T-helper 2 cell treated with Interferon-gamma antibody and Interleukin-4, amounts not matched to agents 5 μg/mL and 100 μg/mL, for 36 hours (primary cell): ENCODE data around the gene IL7R.

Experiments used
- DNase-seq: peaks from one replicate; pipeline ENCODE4 v3.0.0; 2021; ENCODE audit warnings: low spot score
- H3K27ac Mint-ChIP-seq: one replicate; pipeline ENCODE4 v1.8.0; 2021; ENCODE audit warnings: mild to moderate bottlenecking, mixed read lengths
- H3K27me3 Mint-ChIP-seq: one replicate; pipeline ENCODE4 v1.8.0; 2021; ENCODE audit warnings: low read depth, mixed read lengths
- H3K36me3 Mint-ChIP-seq: one replicate; pipeline ENCODE4 v1.8.0; 2021; ENCODE audit warnings: low read depth, mixed read lengths
- H3K4me1 Mint-ChIP-seq: one replicate; pipeline ENCODE4 v1.8.0; 2021; ENCODE audit warnings: low read depth, mixed read lengths
- H3K4me3 Mint-ChIP-seq: one replicate; pipeline ENCODE4 v1.8.0; 2022; ENCODE audit warnings: mild to moderate bottlenecking, moderate library complexity, mixed read lengths
- H3K9me3 Mint-ChIP-seq: one replicate; pipeline ENCODE4 v1.8.0; 2021; ENCODE audit warnings: mixed read lengths

IL7R gene

GRCh38 chr5:35922468-35922867 lies 65.8 kb downstream of the IL7R start:
- peaks cover 4% of the 10 kb centered on the region for H3K27me3 Mint-ChIP-seq
- H3K27ac Mint-ChIP-seq: no peak overlapping the region
- H3K9me3 Mint-ChIP-seq: peaks cover 20% of the 10 kb centered on the region
- no peak overlapping the region for H3K4me3 Mint-ChIP-seq
- peaks cover 16% of the 10 kb centered on the region for H3K36me3 Mint-ChIP-seq
- no peak for DNase-seq
- peaks cover 43% of the 10 kb centered on the region for H3K4me1 Mint-ChIP-seq

GRCh38 chr5:35924122-35924949 lies 67.6 kb downstream of the IL7R start:
- no peak for DNase-seq
- H3K36me3 Mint-ChIP-seq: peaks cover 7% of the 10 kb centered on the region
- H3K4me1 Mint-ChIP-seq: peaks cover 33% of the 10 kb centered on the region
- peak overlapping the region; percentile 38 for H3K27ac Mint-ChIP-seq
- peaks cover 9% of the 10 kb centered on the region for H3K9me3 Mint-ChIP-seq
- H3K4me3 Mint-ChIP-seq: peak overlapping the region; percentile 74
- H3K27me3 Mint-ChIP-seq: peaks cover 4% of the 10 kb centered on the region

GRCh38 chr5:35924950-35925722 lies 68.4 kb downstream of the IL7R start:
- H3K27ac Mint-ChIP-seq: peak overlapping the region; percentile 7
- DNase-seq: peak; percentile 82
- H3K9me3 Mint-ChIP-seq: peaks cover 5% of the 10 kb centered on the region
- peaks cover 28% of the 10 kb centered on the region for H3K4me1 Mint-ChIP-seq
- H3K4me3 Mint-ChIP-seq: peak overlapping the region; percentile 74
- peaks cover 4% of the 10 kb centered on the region for H3K27me3 Mint-ChIP-seq
- H3K36me3 Mint-ChIP-seq: peaks cover 3% of the 10 kb centered on the region

DNA sequence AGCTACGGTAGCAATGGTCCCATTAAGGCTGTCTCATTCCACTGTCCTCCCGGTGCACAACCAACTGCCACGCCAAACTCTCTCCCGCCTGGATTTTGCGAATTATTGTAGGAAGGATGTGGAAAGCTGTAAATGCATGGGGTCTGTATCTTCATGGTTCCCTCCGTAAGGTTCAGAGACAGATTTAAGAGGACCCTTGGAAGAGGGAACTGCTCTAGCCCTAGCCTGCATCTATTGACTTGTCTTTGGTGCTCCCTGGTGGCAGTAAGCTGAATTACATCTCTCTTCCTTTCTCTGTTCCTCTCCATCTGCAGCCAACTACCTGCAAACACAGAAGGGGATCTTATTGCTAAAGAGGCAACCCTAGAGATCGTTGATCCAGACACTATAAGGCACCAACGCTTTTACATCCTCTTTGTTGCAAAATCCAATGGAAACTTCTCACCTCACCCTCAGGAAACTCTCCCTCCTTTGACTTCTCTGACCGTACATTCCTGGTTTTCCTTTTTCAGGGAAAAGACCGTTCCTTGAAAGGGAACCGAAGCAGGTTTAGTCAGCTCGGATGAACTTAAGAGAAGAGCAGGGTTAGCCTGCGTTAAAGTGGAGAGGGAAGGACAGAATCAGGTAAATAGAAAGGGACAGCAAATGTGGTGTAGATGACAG lies 69.8 kb downstream of the IL7R start:
- peak; percentile 44 for DNase-seq
- Mint-ChIP-seq H3K4me1 (peaks cover 27% of the 10 kb centered on the region), H3K9me3 (no peaks in the 10 kb centered on the region), H3K27ac (no peak overlapping the region), H3K4me3 (peak overlapping the region; percentile 15), H3K36me3 (no peaks in the 10 kb centered on the region), H3K27me3 (peaks cover 7% of the 10 kb centered on the region)
